GM15510 (cell line): Measurements from ENCODE around the gene AGO3.

Experiments
- POLR2A ChIP-seq: IDR thresholded peaks from 3 replicates; pipeline ENCODE4 v1.6.1; 2011; ENCODE audit warnings: borderline replicate concordance; ENCODE audit not compliant: insufficient read length; ENCODE audit errors: extremely low read depth

The AGO3 gene

GRCh38 chr1:36027766-36028165 lies 96.9 kb downstream of the AGO3 start:
- no peak for TF ChIP-seq POLR2A

GRCh38 chr1:36031441-36031840 lies 100.5 kb downstream of the AGO3 start:
- TF ChIP-seq POLR2A = no peak

- TF ChIP-seq POLR2A = no peak
Measured at GRCh38 chr1:36034692-36035091, 103.8 kb downstream of the AGO3 start.

GRCh38 chr1:36035154-36035553 lies 104.2 kb downstream of the AGO3 start:
- TF ChIP-seq POLR2A = no peak

GRCh38 chr1:36040238-36040637 lies 109.3 kb downstream of the AGO3 start:
- TF ChIP-seq POLR2A = no peak

- TF ChIP-seq POLR2A = no peak
Measured at GRCh38 chr1:36051821-36052220, 120.9 kb downstream of the AGO3 start.

- no peak for TF ChIP-seq POLR2A
Measured at GRCh38 chr1:36053978-36054377, 123.1 kb downstream of the AGO3 start.

- TF ChIP-seq POLR2A = no peak
Measured at GRCh38 chr1:36055706-36056105, 124.8 kb downstream of the AGO3 start.

- no peak for TF ChIP-seq POLR2A
Measured at GRCh38 chr1:36062315-36062714, 131.4 kb downstream of the AGO3 start.

GRCh38 chr1:36067871-36068270 lies 137.0 kb downstream of the AGO3 start:
- TF ChIP-seq POLR2A = no peak

GRCh38 chr1:36068866-36069265 lies 138.0 kb downstream of the AGO3 start:
- TF ChIP-seq POLR2A = no peak

GRCh38 chr1:36070349-36070748 lies 139.4 kb downstream of the AGO3 start:
- TF ChIP-seq POLR2A = no peak

GRCh38 chr1:36076979-36077573 lies 146.2 kb downstream of the AGO3 start:
- no peak for TF ChIP-seq POLR2A

GRCh38 chr1:36080236-36080635 lies 149.3 kb downstream of the AGO3 start:
- TF ChIP-seq POLR2A = no peak

GRCh38 chr1:36080801-36081200 lies 149.9 kb downstream of the AGO3 start:
- no peak for TF ChIP-seq POLR2A

- no peak for TF ChIP-seq POLR2A
Measured at GRCh38 chr1:36081926-36082485, 151.1 kb downstream of the AGO3 start.

GRCh38 chr1:36083219-36083618 lies 152.3 kb downstream of the AGO3 start:
- no peak for TF ChIP-seq POLR2A

- no peak for TF ChIP-seq POLR2A
Measured at GRCh38 chr1:36083635-36084496, 153.0 kb downstream of the AGO3 start, which contains the start of gene TEKT2. Gene TEKT2, plus strand, starts transcription at chr1:36084094. Its CDS starts 828 bp downstream, at chr1:36084922.
